GM21737 (cell line): ENCODE measurements around the gene SLAMF1.
"Not testable (repeated sequence)": the region's sequence is repeated elsewhere in the genome, so short reads cannot be mapped to it uniquely, and the experiment has no call there.

Source experiments
- ATAC-seq: cut with Tn5 transposase; IDR thresholded peaks from one replicate; pipeline ENCODE4 v1.9.1; 2021; ENCODE audit warnings: mild to moderate bottlenecking, moderate library complexity; ENCODE audit not compliant: unreplicated experiment

Gene SLAMF1

GRCh38 chr1:160567858-160568682, 78.8 kb downstream of the SLAMF1 start:
- ATAC-seq, result no peak

- ATAC-seq, result no peak
These were observed 79.5 kb downstream of the SLAMF1 start for GRCh38 chr1:160567341-160567740.

GRCh38 chr1:160565564-160565963, 81.3 kb downstream of the SLAMF1 start:
- no peak for ATAC-seq

GRCh38 chr1:160563230-160563629, 83.6 kb downstream of the SLAMF1 start:
- ATAC-seq, result not testable (repeated sequence)

GRCh38 chr1:160562745-160563144, 84.1 kb downstream of the SLAMF1 start:
- ATAC-seq, result not testable (repeated sequence)

GRCh38 chr1:160560806-160561205, 86.0 kb downstream of the SLAMF1 start:
- no peak for ATAC-seq

GRCh38 chr1:160560045-160560705, 86.7 kb downstream of the SLAMF1 start:
- no peak for ATAC-seq

GRCh38 chr1:160559437-160559836, 87.4 kb downstream of the SLAMF1 start:
- ATAC-seq, result not testable (repeated sequence)

- no peak for ATAC-seq
These were observed 88.0 kb downstream of the SLAMF1 start for GRCh38 chr1:160558660-160559380.
